Kidney (tissue), 14 donors: ENCODE data around the gene ACVRL1. TPM values are rescaled to one million over a fixed set of nuclear protein-coding genes. Genes with fewer than 3 reads are reported as not detected.

Source experiments
- DNase-seq, 5 donors: peaks; one replicate each; pipeline ENCODE4 v3.0.0-alpha.2; 2013 to 2020
- FAIRE-seq: peaks from 2 replicates; lab custom pipeline; 2012; peaks lifted over from hg19 to GRCh38; lab: Jason Lieb, UNC
- H3K27ac ChIP-seq, 2 donors: one replicate each; pipeline ENCODE4 v1.7.0; 2013; ENCODE audit warnings: low read depth in 2 of 2, low read length in 2 of 2, inconsistent platforms in 1 of 2
- H3K27me3 ChIP-seq: one replicate; pipeline ENCODE4 v1.7.1; 2013; ENCODE audit warnings: low read length, inconsistent platforms; ENCODE audit not compliant: control insufficient read depth, insufficient read depth
- H3K36me3 ChIP-seq, 3 donors: one replicate each; pipeline versions ENCODE4 v1.7.0 to v1.7.1; 2013; ENCODE audit warnings: low read length in 3 of 3, control low read depth in 1 of 3, inconsistent platforms in 1 of 3; ENCODE audit not compliant: insufficient read depth in 3 of 3, control insufficient read depth in 2 of 3
- H3K4me1 ChIP-seq, 3 donors: one replicate each; pipeline versions ENCODE4 v1.7.0 to v1.7.1; 2013; ENCODE audit warnings: low read length in 3 of 3, inconsistent platforms in 1 of 3, low read depth in 1 of 3; ENCODE audit not compliant: control insufficient read depth in 2 of 3, insufficient read depth in 2 of 3
- H3K4me3 ChIP-seq, 3 donors: one replicate each; pipeline versions ENCODE4 v1.7.0 to v1.8.1; 2013; ENCODE audit warnings: low read length in 3 of 3, control low read depth in 1 of 3, inconsistent platforms in 1 of 3
- H3K9ac ChIP-seq, 3 donors: one replicate each; pipeline versions ENCODE4 v1.7.0 to v1.7.1; 2013; ENCODE audit warnings: low read length in 3 of 3, control low read depth in 1 of 3, inconsistent platforms in 1 of 3
- H3K9me3 ChIP-seq, 3 donors: one replicate each; pipeline versions ENCODE4 v1.7.0 to v1.7.1; 2013; ENCODE audit warnings: low read length in 3 of 3, control low read depth in 1 of 3, inconsistent platforms in 1 of 3; ENCODE audit not compliant: control insufficient read depth in 2 of 3, insufficient read depth in 1 of 3
- intact Hi-C: fragments of 100-400 bp; cut with DNase I; formaldehyde crosslinking; loops from one replicate; pipeline ENCODE4 v1.11.1; 2022
- polyA plus RNA-seq: library from polyadenylated mRNA; stranded (reverse); fragments of 350-450 nt; fragmentation: Illumina TruSeq; extraction: RNeasy Lipid Tissue Mini Kit (QIAGEN cat#74804); gene quantifications from one replicate; pipeline ENCODE4 v1.2.3, GENCODE V29; 2014; ENCODE audit warnings: low read depth, low replicate concordance; ENCODE audit not compliant: insufficient read depth
- total RNA-seq: library from RNA; stranded (reverse); fragmentation: NEBNext Ultra II Directional; extraction: Animal tissue kit (Norgen Biotek cat#: 25700); gene quantifications from one replicate; pipeline ENCODE4 v1.2.1, GENCODE V29; 2021
- TF ChIP-seq, protein P1 (sequence below): IDR thresholded peaks from 3 replicates; pipeline ENCODE4 v1.5.1; 2012; ENCODE audit warnings: mild to moderate bottlenecking, moderate library complexity, borderline replicate concordance; ENCODE audit not compliant: insufficient read depth; ENCODE audit errors: extremely low read depth
- donor health status: control.
- donor health status: control.
- donor health status: control.
- donor health status: control.
- donor health status: control.
- donor health status: DM: yes; HTN: yes; CAD: no.
- donor health status: Normal renal cell carcinoma (clear cell type).

ACVRL1 gene
- total and polyA plus RNA-seq, 2 donors from 2014 or later: 29.1 to 88.4 TPM

DNA sequence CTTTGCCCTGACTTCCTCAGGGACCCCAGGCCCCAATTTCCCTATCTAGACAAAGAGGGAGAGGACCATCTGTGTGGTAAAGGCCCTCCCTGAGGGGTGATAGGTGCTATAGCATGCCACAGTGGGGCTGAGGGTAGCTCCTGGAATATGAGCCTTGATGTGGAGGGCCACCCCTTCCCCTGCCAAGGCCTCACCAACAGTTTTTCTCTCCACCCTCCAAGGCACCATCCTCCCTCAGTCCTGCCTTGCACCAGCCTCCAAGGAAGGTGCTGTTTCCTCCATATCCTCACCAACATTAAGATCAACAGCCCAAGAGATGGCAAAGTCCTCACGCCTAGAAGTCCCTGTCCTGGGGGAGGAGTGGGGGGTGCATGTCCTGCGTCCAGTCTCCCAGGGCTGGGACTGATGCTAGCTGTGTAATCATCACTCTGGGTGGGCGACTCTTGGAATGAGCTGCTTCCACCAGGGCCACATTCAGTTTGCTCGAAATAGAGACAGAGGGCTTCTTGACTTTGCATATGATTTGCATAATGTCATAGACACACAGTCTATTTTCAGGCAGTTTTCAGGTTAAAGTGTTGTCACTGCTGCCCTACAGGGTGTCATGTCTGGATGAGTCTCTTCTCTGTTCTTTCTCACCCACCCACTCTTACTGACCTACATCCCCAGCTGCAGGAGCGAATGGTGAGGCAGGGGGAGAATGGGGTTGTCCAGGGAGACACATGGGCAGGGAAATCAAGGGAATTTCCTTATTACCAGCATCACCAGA is 17.4 kb downstream of the ACVRL1 start:
- H3K9ac ChIP-seq: no peak overlapping the region
- H3K4me1 ChIP-seq: peaks cover 0 to 31% (median 29%) of the 10 kb centered on the region in 3 donors
- H3K27ac ChIP-seq: peak overlapping the region in 1 of 2 donors; percentile 0
- DNase-seq (peak in 1 of 5 donors; percentile 26), FAIRE-seq (no peak)
- H3K27me3 ChIP-seq: no peaks in the 10 kb centered on the region
- H3K36me3 ChIP-seq: no peaks in the 10 kb centered on the region
- H3K9me3 ChIP-seq: no peaks in the 10 kb centered on the region
- TF ChIP-seq, protein P1, sequence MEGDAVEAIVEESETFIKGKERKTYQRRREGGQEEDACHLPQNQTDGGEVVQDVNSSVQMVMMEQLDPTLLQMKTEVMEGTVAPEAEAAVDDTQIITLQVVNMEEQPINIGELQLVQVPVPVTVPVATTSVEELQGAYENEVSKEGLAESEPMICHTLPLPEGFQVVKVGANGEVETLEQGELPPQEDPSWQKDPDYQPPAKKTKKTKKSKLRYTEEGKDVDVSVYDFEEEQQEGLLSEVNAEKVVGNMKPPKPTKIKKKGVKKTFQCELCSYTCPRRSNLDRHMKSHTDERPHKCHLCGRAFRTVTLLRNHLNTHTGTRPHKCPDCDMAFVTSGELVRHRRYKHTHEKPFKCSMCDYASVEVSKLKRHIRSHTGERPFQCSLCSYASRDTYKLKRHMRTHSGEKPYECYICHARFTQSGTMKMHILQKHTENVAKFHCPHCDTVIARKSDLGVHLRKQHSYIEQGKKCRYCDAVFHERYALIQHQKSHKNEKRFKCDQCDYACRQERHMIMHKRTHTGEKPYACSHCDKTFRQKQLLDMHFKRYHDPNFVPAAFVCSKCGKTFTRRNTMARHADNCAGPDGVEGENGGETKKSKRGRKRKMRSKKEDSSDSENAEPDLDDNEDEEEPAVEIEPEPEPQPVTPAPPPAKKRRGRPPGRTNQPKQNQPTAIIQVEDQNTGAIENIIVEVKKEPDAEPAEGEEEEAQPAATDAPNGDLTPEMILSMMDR: no peak
- no peak overlapping the region for H3K4me3 ChIP-seq
- intact Hi-C loops: no loop called here

DNA sequence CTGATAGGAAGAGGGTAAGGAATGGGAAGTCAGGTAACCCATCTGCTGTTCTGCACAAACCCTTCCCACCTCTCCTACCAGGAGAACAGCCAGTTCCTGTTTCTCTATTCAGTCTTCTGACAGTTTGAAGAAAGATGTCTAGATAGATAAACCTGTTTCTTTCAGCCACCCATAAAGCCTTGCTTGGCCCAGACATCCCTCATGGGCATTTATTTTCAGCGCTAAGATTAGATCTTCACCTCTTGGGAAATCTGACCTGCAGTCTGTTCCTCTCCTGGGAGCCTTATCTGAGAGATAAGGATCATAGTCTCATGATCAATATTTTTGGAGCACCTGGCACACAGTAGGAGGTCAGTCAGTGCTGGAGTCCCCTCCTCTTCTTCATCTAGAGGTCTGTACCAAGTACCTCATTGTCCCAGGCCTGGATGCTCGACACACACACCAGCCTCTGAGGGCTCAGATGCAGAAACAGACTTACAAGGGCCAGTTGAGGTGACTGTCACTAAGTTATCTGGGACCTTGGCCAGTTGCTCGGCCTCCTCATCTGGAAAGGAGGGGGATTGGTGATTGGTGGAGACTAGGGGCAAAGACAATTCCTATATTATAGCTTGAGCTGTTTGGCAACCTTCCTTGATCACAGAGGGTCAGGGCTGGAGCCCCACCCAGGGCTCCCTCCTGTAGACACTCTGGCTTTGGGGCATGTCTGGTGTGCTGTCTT is 18.2 kb downstream of the ACVRL1 start:
- peak overlapping the region; percentile 25 to 80 for H3K27ac ChIP-seq
- H3K9me3 ChIP-seq: no peaks in the 10 kb centered on the region
- FAIRE-seq (no peak), DNase-seq (peak in 1 of 5 donors; percentile 13)
- TF ChIP-seq, protein P1: no peak
- H3K36me3 ChIP-seq: no peaks in the 10 kb centered on the region
- intact Hi-C loops: no loop called here
- no peak overlapping the region for H3K4me3 ChIP-seq
- no peaks in the 10 kb centered on the region for H3K27me3 ChIP-seq
- H3K9ac ChIP-seq: no peak overlapping the region
- peaks cover 0 to 31% (median 29%) of the 10 kb centered on the region in 3 donors for H3K4me1 ChIP-seq

DNA sequence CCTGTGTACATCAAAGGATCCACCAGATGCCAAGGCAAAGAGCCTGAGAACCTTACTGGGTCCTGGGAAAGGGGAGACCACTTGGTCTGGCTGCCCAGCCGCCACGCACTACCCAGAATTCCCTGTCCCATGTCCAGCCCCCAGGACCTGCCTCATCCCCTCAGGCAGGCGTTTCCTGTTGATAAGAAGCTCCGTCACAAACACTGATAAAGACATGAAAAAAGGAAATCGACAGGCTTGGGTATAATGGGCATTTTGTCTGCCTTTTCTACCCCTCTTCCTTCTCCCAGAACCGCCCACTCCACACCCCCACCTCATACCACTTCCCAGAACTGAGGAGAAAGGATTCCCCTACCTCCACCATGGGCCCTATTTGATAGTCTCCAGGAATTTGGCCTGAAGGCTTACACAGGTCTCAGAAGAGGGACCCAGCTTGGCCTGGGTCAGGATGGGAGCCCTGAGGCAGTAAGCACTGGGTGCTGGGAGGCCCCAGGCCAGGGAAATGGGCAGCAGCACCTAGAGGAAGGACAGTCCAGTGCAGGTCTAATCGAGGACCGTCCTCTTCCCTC is 18.8 kb downstream of the ACVRL1 start:
- TF ChIP-seq, protein P1: no peak
- FAIRE-seq: no peak
- peak in 1 of 5 donors; percentile 38 for DNase-seq
- intact Hi-C loops: no loop called here
- H3K4me3 ChIP-seq: no peak overlapping the region
- peaks cover 0 to 29% (median 27%) of the 10 kb centered on the region in 3 donors for H3K4me1 ChIP-seq
- H3K36me3 ChIP-seq: no peaks in the 10 kb centered on the region
- H3K9ac ChIP-seq: peak overlapping the region in 1 of 3 donors; percentile 30
- peak overlapping the region; percentile 48 to 80 for H3K27ac ChIP-seq
- no peaks in the 10 kb centered on the region for H3K9me3 ChIP-seq
- H3K27me3 ChIP-seq: no peaks in the 10 kb centered on the region
